ENCODE results near the gene MLH3. TPM values are rescaled to one million over a fixed set of nuclear protein-coding genes. Genes with fewer than 3 reads are reported as not detected.

The MLH3 gene
- total and polyA plus RNA-seq, 10 of the 15 experiments (the other 5 are each of a cell fraction or from before 2014, with no cell fraction given): 12.6 to 31.2 (median 19.6) TPM

GRCh38 chr14:75042035-75042434 is 9.2 kb downstream of the MLH3 start:
- 0 out of 2 replicates have a peak overlapping the region, but pooled peaks have one; percentile 6 for H3K27ac ChIP-seq (ENCODE audit: control insufficient read depth, insufficient read depth)
- peaks cover 4% of the 10 kb centered on the region for H3K79me2 ChIP-seq (ENCODE audit: control insufficient read depth, insufficient read depth, low read length)
- FAIRE-seq (no peak), DNase-seq (ENCODE audit: low read depth, low spot score) (no peak), ATAC-seq (peak; percentile 80)
- SMC1A ChIA-PET (ENCODE audit: uncharacterized antibody, unreplicated experiment): interaction anchor here (1.5 kb wide), 1 partner anchor 101 kb away, joined by 3 read pairs; no protein-coding TSS in a partner anchor
- no peaks in the 10 kb centered on the region for H3K4me1 ChIP-seq (ENCODE audit: control insufficient read depth, insufficient read depth, low read length)
- in situ Hi-C loops (cut with MboI) (no loop called here), intact Hi-C loops (cut with micrococcal nuclease; ENCODE audit: unreplicated experiment) (no loop called here)
- POLR2A ChIA-PET: interaction anchor here (0.7 to 1.8 kb wide), 4 partner anchors 21 to 79 kb away, joined by 3 to 9 read pairs (median 3); partner anchors contain the start of genes ACYP1 and ZC2HC1C
- H3K9me3 ChIP-seq (replicated peaks; ENCODE audit: control insufficient read depth, insufficient read depth, low read length): no peaks in the 10 kb centered on the region
- H3K36me3 ChIP-seq (ENCODE audit: control insufficient read depth in 2 of 2, insufficient read depth in 2 of 2, low read length in 1 of 2): peaks cover 0 to 2% of the 10 kb centered on the region in 2 experiments; a peak in 1 of 4 replicates
- RAD21 ChIA-PET (ENCODE audit: unreplicated experiment): interaction anchor here (1.0 kb wide), 1 partner anchor 80 kb away, joined by 3 read pairs; no protein-coding TSS in a partner anchor
- no peak overlapping the region for H2AFZ ChIP-seq (ENCODE audit: control insufficient read depth, low read depth, low read length)
- H4K20me1 ChIP-seq (ENCODE audit: control insufficient read depth, insufficient read depth): no peaks in the 10 kb centered on the region
- no peaks in the 10 kb centered on the region for H3K27me3 ChIP-seq (replicated peaks in 1 of 2; ENCODE audit: control insufficient read depth in 2 of 2, insufficient read depth in 2 of 2, low read length in 1 of 2)
- H3K9ac ChIP-seq (ENCODE audit: control insufficient read depth, insufficient read depth, low read length): no peak overlapping the region
- no TSS peak for BruUV-seq (replicated peaks)
- no peak overlapping the region for H3K4me3 ChIP-seq
- WGBS (ENCODE audit: insufficient coverage, insufficient replicate concordance, low lambda C conversion rate, missing lambda C conversion rate): 33% methylated on average over 6 of the region's 6 CpGs
- CTCF ChIA-PET: interaction anchor here (0.7 to 1.5 kb wide), 4 partner anchors 20 to 181 kb away, joined by 3 to 4 read pairs (median 4); partner anchors contain the start of gene ACYP1
- H3K4me2 ChIP-seq (ENCODE audit: control insufficient read depth, insufficient read depth): no peak overlapping the region; the same call in 1 of the 2 replicates
- TF ChIP-seq RCOR1 (conservative IDR thresholded peaks at IDR 0.05; ENCODE audit: low read depth, low read length): no peak
- no peak for TF ChIP-seq RELA (IDR thresholded peaks at IDR 0.05; ENCODE audit: borderline replicate concordance, partially characterized antibody)
- peak; percentile 71; the same call in 2 of the 3 replicates for TF ChIP-seq POU2F2 (IDR thresholded peaks at IDR 0.05; ENCODE audit: borderline replicate concordance, low read depth, low read length)
- TF ChIP-seq ETV6 (conservative IDR thresholded peaks at IDR 0.05 in 1 of 2, IDR thresholded peaks at IDR 0.05 in 1 of 2; ENCODE audit: borderline replicate concordance in 1 of 2, low read depth in 1 of 2): no peak
- TF ChIP-seq NR2F1 (conservative IDR thresholded peaks at IDR 0.05): 0 out of 2 replicates have a peak, but pooled peaks have one; percentile 31
- peak; percentile 56; the same call in 1 of the 2 replicates for TF ChIP-seq TCF12 (IDR thresholded peaks at IDR 0.05; ENCODE audit: low read depth, low read length)
- TF ChIP-seq DPF2 (IDR thresholded peaks at IDR 0.05): no peak
- 0 out of 2 replicates have a peak, but pooled peaks have one; percentile 49 for TF ChIP-seq MTA2 (IDR thresholded peaks at IDR 0.05; ENCODE audit: low read depth)
- peak; percentile 35; the same call in 1 of the 2 replicates for TF ChIP-seq IKZF1 (conservative IDR thresholded peaks at IDR 0.05)
